H9 (cell line): ENCODE measurements around the gene KLK6. TPM values are rescaled to one million over a fixed set of nuclear protein-coding genes. Genes with fewer than 3 reads are reported as not detected.

Source experiments
- DNase-seq: peaks from one replicate; pipeline ENCODE4 v3.0.0-alpha.2; 2017
- H2AFZ ChIP-seq: one replicate; pipeline ENCODE4 v1.6.1; 2013; ENCODE audit warnings: mild to moderate bottlenecking, low read length, control low read depth, moderate library complexity
- H2AK5ac ChIP-seq: 2 replicates; pipeline ENCODE4 v1.6.1; 2013; ENCODE audit warnings: low read length, control low read depth, mixed read lengths; ENCODE audit not compliant: insufficient read length
- H2BK120ac ChIP-seq: one replicate; pipeline ENCODE4 v1.6.1; 2013; ENCODE audit warnings: low read depth, mild to moderate bottlenecking, low read length, control low read depth, inconsistent platforms; ENCODE audit not compliant: poor library complexity, severe bottlenecking
- H2BK12ac ChIP-seq: 2 replicates; pipeline ENCODE4 v1.6.1; 2013; ENCODE audit warnings: low read length, control low read depth, mixed read lengths, low read depth; ENCODE audit not compliant: insufficient read length
- H2BK15ac ChIP-seq: 2 replicates; pipeline ENCODE4 v1.6.1; 2013; ENCODE audit warnings: low read depth, low read length, control low read depth
- H2BK20ac ChIP-seq: one replicate; pipeline ENCODE4 v1.6.1; 2013; ENCODE audit warnings: low read depth, mild to moderate bottlenecking, low read length, control low read depth, inconsistent platforms; ENCODE audit not compliant: poor library complexity, severe bottlenecking
- H2BK5ac ChIP-seq: 2 replicates; pipeline ENCODE4 v1.6.1; 2013; ENCODE audit warnings: low read length, control low read depth, mixed read lengths; ENCODE audit not compliant: insufficient read length
- H3K14ac ChIP-seq: 2 replicates; pipeline ENCODE4 v1.6.1; 2013; ENCODE audit warnings: low read length, control low read depth; ENCODE audit not compliant: insufficient read depth
- H3K18ac ChIP-seq: 2 replicates; pipeline ENCODE4 v1.6.1; 2013; ENCODE audit warnings: low read depth, mild to moderate bottlenecking, mixed read lengths, low read length, control low read depth; ENCODE audit not compliant: insufficient read length
- H3K23ac ChIP-seq: 2 replicates; pipeline ENCODE4 v1.6.1; 2013; ENCODE audit warnings: low read length, control low read depth, mixed read lengths, low read depth; ENCODE audit not compliant: insufficient read length
- H3K23me2 ChIP-seq: 2 replicates; pipeline ENCODE4 v1.6.1; 2013; ENCODE audit warnings: low read depth, mild to moderate bottlenecking, mixed read lengths, low read length, control low read depth; ENCODE audit not compliant: insufficient read length, poor library complexity, severe bottlenecking
- H3K27ac ChIP-seq: 2 replicates; pipeline ENCODE4 v1.5.1; 2013; ENCODE audit warnings: low read length, control low read depth, mixed read lengths, low read depth; ENCODE audit not compliant: insufficient read length
- H3K27me3 ChIP-seq: 2 replicates; pipeline ENCODE4 v1.6.1; 2013; ENCODE audit warnings: low read length, control low read depth, inconsistent platforms; ENCODE audit not compliant: insufficient read depth
- H3K4ac ChIP-seq: 2 replicates; pipeline ENCODE4 v1.6.1; 2013; ENCODE audit warnings: low read depth, mild to moderate bottlenecking, control low read depth, inconsistent platforms, low read length, moderate library complexity
- H3K4me1 ChIP-seq: 2 replicates; pipeline ENCODE4 v1.6.1; 2013; ENCODE audit warnings: low read length, control low read depth, inconsistent platforms; ENCODE audit not compliant: insufficient read depth
- H3K4me2 ChIP-seq: 2 replicates; pipeline ENCODE4 v1.6.1; 2013; ENCODE audit warnings: low read length, control low read depth, mixed read lengths; ENCODE audit not compliant: insufficient read length, insufficient read depth
- H3K56ac ChIP-seq: 2 replicates; pipeline ENCODE4 v1.6.1; 2013; ENCODE audit warnings: low read depth, mild to moderate bottlenecking, mixed read lengths, low read length, control low read depth; ENCODE audit not compliant: insufficient read length
- H3K79me1 ChIP-seq: 2 replicates; pipeline ENCODE4 v1.6.1; 2013; ENCODE audit warnings: low read depth, mild to moderate bottlenecking, moderate library complexity, low read length, control low read depth, inconsistent platforms; ENCODE audit not compliant: insufficient read depth, poor library complexity, severe bottlenecking
- H3K79me2 ChIP-seq: 2 replicates; pipeline ENCODE4 v1.6.1; 2013; ENCODE audit warnings: low read length, control low read depth, inconsistent platforms; ENCODE audit not compliant: insufficient read depth
- H3K9ac ChIP-seq: 2 replicates; pipeline ENCODE4 v1.6.1; 2013; ENCODE audit warnings: low read length, control low read depth, mixed read lengths; ENCODE audit not compliant: insufficient read length; ENCODE audit errors: extremely low read depth
- H3K9me3 ChIP-seq: one replicate; pipeline ENCODE4 v1.6.1; 2013; ENCODE audit warnings: low read depth, low read length, inconsistent platforms; ENCODE audit not compliant: control insufficient read depth
- H3T11ph ChIP-seq: one replicate; pipeline ENCODE4 v1.6.1; 2013; ENCODE audit warnings: mild to moderate bottlenecking, low read length, control low read depth, inconsistent platforms
- H4K20me1 ChIP-seq: one replicate; pipeline ENCODE4 v1.6.1; 2013; ENCODE audit not compliant: control insufficient read depth, insufficient read length, insufficient read depth
- H4K5ac ChIP-seq: 2 replicates; pipeline ENCODE4 v1.6.1; 2013; ENCODE audit warnings: low read depth, mild to moderate bottlenecking, mixed read lengths, low read length, control low read depth; ENCODE audit not compliant: insufficient read length
- H4K8ac ChIP-seq: replicated peaks from 2 replicates; pipeline ENCODE4 v1.6.1; 2013; ENCODE audit warnings: low read length, control low read depth, mixed read lengths, low read depth; ENCODE audit not compliant: insufficient read length
- H4K91ac ChIP-seq: 2 replicates; pipeline ENCODE4 v1.6.1; 2013; ENCODE audit warnings: low read depth, mild to moderate bottlenecking, moderate library complexity, mixed read lengths, low read length, control low read depth; ENCODE audit not compliant: insufficient read length
- H3K27ac Mint-ChIP-seq, 3 experiments: 2 replicates in 2 of 3; 3 replicates in 1 of 3; pipeline ENCODE4 v1.8.0; 2020 to 2021; ENCODE audit warnings: mixed read lengths in 3 of 3, mild to moderate bottlenecking in 1 of 3, moderate library complexity in 1 of 3
- H3K27me3 Mint-ChIP-seq: 2 replicates; pipeline ENCODE4 v1.8.0; 2021; ENCODE audit warnings: low read depth, mild to moderate bottlenecking, moderate library complexity, mixed read lengths
- H3K36me3 Mint-ChIP-seq, 3 experiments: 2 replicates in 2 of 3; 3 replicates in 1 of 3; pipeline ENCODE4 v1.8.0; 2020 to 2021; ENCODE audit warnings: low read depth in 3 of 3, mixed read lengths in 3 of 3; ENCODE audit not compliant: insufficient read depth in 1 of 3
- H3K4me1 Mint-ChIP-seq, 2 experiments: 2 replicates each; pipeline ENCODE4 v1.8.0; 2020; ENCODE audit warnings: mixed read lengths in 2 of 2
- H3K4me3 Mint-ChIP-seq, 2 experiments: 2 replicates in 1 of 2; 3 replicates in 1 of 2; pipeline ENCODE4 v1.8.0; 2020 to 2021; ENCODE audit warnings: mild to moderate bottlenecking in 2 of 2, mixed read lengths in 2 of 2, moderate library complexity in 1 of 2
- H3K9me3 Mint-ChIP-seq, 2 experiments: 2 replicates in 1 of 2; 3 replicates in 1 of 2; pipeline ENCODE4 v1.8.0; 2020; ENCODE audit warnings: mild to moderate bottlenecking in 2 of 2, mixed read lengths in 2 of 2, moderate library complexity in 1 of 2
- WGBS: extraction: QIAGEN DNeasy Blood & Tissue Kit; methylation state at CpG from one replicate; pipeline ENCODE4 v1.1.7; 2013; ENCODE audit warnings: missing lambda C conversion rate, low lambda C conversion rate, mixed read lengths; ENCODE audit not compliant: insufficient read length; ENCODE audit errors: extremely low coverage; 5-methylcytosine and 5-hydroxymethylcytosine counted together
- total RNA-seq: library from RNA; stranded (reverse); gene quantifications from 2 replicates; pipeline ENCODE4 v1.2.1, GENCODE V29; 2021
- TF ChIP-seq, protein P1 (sequence below): fragments of 200-600 bp; sonication (generic); conservative IDR thresholded peaks from 3 replicates; pipeline ENCODE4 v1.8.0; 2021; ENCODE audit warnings: antibody characterized with exemption, mild to moderate bottlenecking

KLK6 gene
- total RNA-seq, 1 experiment from 2014 or later, result 2.6 TPM

DNA sequence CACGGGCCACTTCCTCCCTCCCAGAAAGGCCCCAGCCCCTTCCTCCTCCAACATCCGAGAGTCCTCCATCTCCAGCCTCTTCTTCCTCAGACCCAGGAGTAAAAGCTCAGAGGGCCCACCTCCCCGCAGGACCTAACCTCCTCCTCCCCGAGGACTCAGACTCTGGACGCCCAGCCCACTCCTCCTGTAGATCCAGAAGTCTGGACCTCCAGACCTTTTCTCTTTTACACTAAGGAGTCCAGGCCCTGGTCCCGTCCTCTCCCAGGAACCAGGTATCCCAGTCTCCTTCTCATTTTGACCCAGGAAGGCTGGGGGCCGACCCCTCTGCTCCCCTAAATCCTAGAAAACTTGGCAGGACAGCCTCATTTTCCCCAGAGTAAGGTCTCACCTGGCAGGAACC, 33.9 kb upstream of the KLK6 start:
- Histone ChIP-seq H2BK12ac (no peak overlapping the region), H3K56ac (no peak overlapping the region), H2BK120ac (no peak overlapping the region), H2BK5ac (no peak overlapping the region), H2AK5ac (no peak overlapping the region), H3K27me3 (no peaks in the 10 kb centered on the region), H3K18ac (no peak overlapping the region), H2AFZ (no peak overlapping the region), H3K9ac (no peak overlapping the region), H3T11ph (no peak overlapping the region), H4K91ac (peak overlapping the region; percentile 32), H3K9me3 (no peaks in the 10 kb centered on the region), H3K14ac (no peak overlapping the region), H3K27ac (no peak overlapping the region), H3K4ac (no peak overlapping the region), H3K23ac (no peak overlapping the region), H3K4me2 (no peak overlapping the region), H2BK20ac (no peak overlapping the region), H2BK15ac (no peak overlapping the region), H4K20me1 (no peaks in the 10 kb centered on the region), H3K4me1 (0 out of 2 replicates have a peak, but pooled peaks cover 4% of the 10 kb centered on the region), H3K79me1 (no peaks in the 10 kb centered on the region), H3K79me2 (no peaks in the 10 kb centered on the region), H3K23me2 (peaks cover 6% of the 10 kb centered on the region), H4K5ac (no peak overlapping the region), H4K8ac (no peak overlapping the region)
- H3K4me3 Mint-ChIP-seq, result no peak overlapping the region
- DNase-seq, result no peak
- whole genome bisulfite sequencing, result no CpG with 5 or more reads among the region's 7 CpGs
- H3K36me3 Mint-ChIP-seq, result no peaks in the 10 kb centered on the region
- no peak overlapping the region for H3K27ac Mint-ChIP-seq
- TF ChIP-seq, protein P1, sequence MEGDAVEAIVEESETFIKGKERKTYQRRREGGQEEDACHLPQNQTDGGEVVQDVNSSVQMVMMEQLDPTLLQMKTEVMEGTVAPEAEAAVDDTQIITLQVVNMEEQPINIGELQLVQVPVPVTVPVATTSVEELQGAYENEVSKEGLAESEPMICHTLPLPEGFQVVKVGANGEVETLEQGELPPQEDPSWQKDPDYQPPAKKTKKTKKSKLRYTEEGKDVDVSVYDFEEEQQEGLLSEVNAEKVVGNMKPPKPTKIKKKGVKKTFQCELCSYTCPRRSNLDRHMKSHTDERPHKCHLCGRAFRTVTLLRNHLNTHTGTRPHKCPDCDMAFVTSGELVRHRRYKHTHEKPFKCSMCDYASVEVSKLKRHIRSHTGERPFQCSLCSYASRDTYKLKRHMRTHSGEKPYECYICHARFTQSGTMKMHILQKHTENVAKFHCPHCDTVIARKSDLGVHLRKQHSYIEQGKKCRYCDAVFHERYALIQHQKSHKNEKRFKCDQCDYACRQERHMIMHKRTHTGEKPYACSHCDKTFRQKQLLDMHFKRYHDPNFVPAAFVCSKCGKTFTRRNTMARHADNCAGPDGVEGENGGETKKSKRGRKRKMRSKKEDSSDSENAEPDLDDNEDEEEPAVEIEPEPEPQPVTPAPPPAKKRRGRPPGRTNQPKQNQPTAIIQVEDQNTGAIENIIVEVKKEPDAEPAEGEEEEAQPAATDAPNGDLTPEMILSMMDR, result no peak
- peaks cover 38% of the 10 kb centered on the region for H3K27me3 Mint-ChIP-seq
- peaks cover 22 to 28% of the 10 kb centered on the region in 2 experiments for H3K4me1 Mint-ChIP-seq
- H3K9me3 Mint-ChIP-seq, result no peaks in the 10 kb centered on the region
